ENCODE results near the gene XKR7.

XKR7 gene

DNA sequence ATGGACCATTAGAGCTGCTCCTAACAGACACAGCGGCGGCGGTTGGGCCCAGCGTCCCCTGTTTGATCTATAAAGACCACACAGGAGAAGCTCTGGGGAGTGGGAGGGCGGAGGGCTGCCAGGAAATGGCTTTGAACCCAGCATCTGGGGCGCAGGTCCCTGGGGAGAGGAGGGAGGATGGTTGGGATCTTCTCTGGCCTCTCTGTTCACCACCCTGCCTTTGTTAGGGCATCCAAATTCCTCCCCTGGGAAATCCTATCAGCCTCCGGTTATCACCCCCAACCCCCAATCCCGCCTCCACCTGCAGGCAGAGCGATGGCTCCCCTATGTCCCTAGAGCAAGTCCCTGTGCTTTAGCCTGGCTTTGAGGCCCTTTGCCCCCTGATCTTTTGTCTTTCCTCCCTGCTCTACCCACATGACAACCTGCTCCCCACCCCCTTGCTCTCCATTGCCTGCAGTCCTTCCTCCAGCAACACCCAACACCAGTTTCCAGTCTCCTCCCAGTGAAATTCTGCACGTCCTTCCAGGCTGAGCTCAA, 7.1 kb downstream of the XKR7 start:
- no peak for DNase-seq (ENCODE audit: insufficient read length, low spot score)
- no peak for FAIRE-seq

DNA sequence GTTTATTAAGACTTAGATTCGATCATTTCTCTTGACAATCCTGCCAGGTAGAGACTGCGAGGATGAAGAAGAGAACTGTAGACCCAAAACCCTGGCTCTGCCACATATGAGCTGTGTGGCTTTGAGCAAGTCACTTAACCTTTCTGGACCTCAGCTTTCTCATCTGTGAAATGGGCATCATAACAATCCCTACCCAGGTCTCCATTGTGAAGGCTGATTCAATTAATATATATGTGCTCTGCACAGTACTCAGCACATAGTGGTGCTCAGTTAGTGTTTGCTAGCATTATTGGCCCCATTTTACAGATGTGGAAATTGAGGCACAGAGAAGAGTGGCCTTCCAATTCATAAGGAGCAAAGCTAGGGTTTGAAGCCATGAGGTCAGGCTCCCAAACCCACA, 7.9 kb downstream of the XKR7 start:
- FAIRE-seq (no peak), DNase-seq (ENCODE audit: insufficient read length, low spot score) (no peak)

- FAIRE-seq (no peak), DNase-seq (ENCODE audit: insufficient read length, low spot score) (no peak)
Measured at GRCh38 chr20:31977080-31977479, 9.1 kb downstream of the XKR7 start.

- no peak for FAIRE-seq
Measured at GRCh38 chr20:31979713-31980426, 11.9 kb downstream of the XKR7 start.

GRCh38 chr20:31981784-31982183, 13.8 kb downstream of the XKR7 start:
- no peak for FAIRE-seq
- DNase-seq (ENCODE audit: insufficient read length, low spot score) = no peak

More at GRCh38 chr20:31979713-31980426, 11.9 kb downstream of the XKR7 start:
- DNase-seq (ENCODE audit: insufficient read length, low spot score) = peak; percentile 56

- FAIRE-seq = no peak
- no peak for DNase-seq (ENCODE audit: insufficient read length, low spot score)
Measured at GRCh38 chr20:31984981-31985471, 17.1 kb downstream of the XKR7 start.

- DNase-seq (ENCODE audit: insufficient read length, low spot score) (no peak), FAIRE-seq (no peak)
Measured at GRCh38 chr20:31987744-31988143, 19.8 kb downstream of the XKR7 start.

DNA sequence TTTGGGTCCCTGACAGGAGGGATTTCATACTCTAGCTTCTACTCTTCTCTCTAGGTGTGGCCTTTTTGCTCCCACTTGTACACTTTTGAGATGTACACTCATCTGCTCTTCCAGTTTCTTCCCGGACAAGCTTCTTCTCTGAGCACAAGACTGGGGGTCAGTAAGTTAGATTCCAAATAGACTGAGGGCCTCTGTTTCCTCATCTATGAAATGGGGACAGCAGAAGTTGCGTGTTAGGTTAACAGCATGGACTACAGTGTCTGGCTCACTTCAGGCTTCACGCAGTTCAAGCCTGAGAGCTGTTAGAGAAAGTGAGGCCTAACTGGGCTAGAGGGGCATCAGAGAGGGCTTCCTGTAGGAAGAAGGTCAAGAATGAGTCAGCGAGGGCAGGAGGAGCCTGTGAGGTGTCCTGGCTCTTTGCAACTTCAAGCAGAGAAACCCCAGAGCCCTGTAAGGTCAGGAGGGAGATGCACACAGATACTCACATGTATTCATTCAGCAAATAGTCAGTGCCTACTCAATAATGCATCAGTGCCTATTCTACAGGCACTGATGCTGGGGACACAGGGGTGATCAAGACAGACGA, 20.6 kb downstream of the XKR7 start:
- DNase-seq (ENCODE audit: insufficient read length, low spot score) (no peak), FAIRE-seq (no peak)

GRCh38 chr20:31989030-31989645, 21.2 kb downstream of the XKR7 start:
- no peak for FAIRE-seq
- DNase-seq (ENCODE audit: insufficient read length, low spot score) = no peak

DNA sequence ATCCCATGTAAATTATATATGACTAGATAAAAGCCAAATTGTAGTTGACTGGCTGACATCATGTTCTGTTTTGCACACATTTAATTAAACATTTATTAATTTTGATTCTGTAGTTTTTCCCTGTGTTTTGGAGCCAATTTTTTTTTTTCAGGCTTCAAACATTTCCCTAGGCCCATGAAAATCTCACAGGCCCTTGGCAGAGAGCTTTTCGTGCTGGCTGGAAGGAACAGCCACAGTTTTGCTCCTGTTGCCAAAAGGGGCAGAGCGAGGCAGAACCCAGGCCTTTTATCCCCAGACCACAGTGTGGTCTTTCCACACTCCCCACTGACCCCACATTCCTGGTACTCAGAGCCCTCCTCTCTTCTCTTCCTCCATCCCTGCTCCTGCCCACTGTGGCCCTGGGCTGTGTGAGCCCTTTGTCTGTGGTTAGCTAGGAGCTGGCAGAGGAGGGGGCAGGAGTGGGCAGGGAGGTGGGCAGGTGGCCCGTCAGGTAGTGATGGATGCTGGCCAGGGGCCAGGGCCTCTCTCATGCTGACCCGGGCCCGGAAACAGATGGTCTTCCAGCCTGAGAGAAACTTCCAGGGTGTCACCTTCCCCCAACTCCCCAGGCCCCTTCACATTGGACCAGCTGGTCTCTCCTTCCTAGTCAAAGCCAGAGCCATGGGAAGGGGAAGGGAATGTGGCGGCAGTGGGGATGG, 22.8 kb downstream of the XKR7 start:
- FAIRE-seq (no peak), DNase-seq (ENCODE audit: insufficient read length, low spot score) (no peak)

DNA sequence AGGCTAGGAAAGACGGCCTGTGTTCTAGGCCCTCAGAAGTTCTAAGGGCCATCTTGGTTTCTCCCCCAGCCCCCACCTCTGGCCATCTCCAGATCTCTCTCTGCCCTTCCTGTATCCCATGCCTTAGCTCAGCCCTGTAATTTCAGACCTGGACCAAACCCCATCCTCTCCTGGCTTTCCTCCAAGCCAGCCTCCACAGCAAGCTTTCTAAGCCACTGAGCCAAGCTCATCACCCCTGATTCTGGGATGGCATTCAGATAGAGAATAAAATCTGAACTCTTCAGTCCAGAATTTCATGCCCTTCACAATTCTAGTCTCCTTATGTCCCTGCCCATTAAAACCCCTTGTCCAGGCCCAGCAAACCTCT, 23.4 kb downstream of the XKR7 start:
- DNase-seq (ENCODE audit: insufficient read length, low spot score) = no peak
- FAIRE-seq = no peak

- no peak for FAIRE-seq
Measured at GRCh38 chr20:31992086-31992485, 24.1 kb downstream of the XKR7 start.

GRCh38 chr20:31996996-31997395, 29.0 kb downstream of the XKR7 start:
- no peak for FAIRE-seq
- no peak for DNase-seq (ENCODE audit: insufficient read length, low spot score)

More at GRCh38 chr20:31992086-31992485, 24.1 kb downstream of the XKR7 start:
- DNase-seq (ENCODE audit: insufficient read length, low spot score) = no peak

- FAIRE-seq = no peak
- no peak for DNase-seq (ENCODE audit: insufficient read length, low spot score)
Measured at GRCh38 chr20:31998246-31998645, 30.3 kb downstream of the XKR7 start.

DNA sequence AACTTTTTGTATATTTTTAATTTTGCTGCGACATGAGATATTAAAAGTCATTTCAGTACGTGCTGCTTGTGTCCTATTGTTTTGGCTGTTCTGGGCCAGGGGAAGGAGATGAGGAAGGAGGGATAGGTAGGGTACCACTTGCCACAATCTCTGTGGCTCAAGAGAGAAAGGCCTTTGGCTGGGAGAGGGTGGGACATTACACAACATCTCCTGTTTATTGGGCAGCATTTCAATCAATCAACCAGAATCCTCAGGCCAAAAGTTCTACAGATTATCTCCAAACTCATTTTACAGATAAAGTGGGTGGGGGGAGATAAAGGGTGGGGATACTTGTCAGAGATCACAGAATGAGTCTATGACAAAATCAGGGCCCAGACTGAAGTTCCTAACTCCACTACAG, 35.4 kb downstream of the XKR7 start:
- DNase-seq (ENCODE audit: insufficient read length, low spot score) (no peak), FAIRE-seq (no peak)

GRCh38 chr20:32004963-32005362, 37.0 kb downstream of the XKR7 start:
- DNase-seq (ENCODE audit: insufficient read length, low spot score) (no peak), FAIRE-seq (no peak)

DNA sequence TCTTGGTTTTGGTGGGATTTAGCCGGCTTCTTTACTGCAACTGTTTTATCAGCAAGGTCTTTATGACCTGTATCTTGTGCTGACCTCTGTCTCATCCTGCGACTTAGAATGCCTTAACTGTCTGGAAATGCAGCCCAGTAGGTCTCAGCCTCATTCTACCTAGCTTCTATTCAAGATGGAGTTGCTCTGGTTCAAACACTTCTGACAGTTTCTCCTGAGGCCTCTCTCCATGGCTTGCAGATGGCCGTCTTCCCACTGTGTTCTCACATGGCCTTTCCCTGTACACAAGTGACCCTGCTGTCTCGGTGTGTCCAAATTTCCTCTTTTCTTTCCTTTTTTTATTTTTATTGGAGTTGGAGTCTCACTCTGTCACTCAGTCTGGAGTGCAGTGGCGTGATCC, 38.1 kb downstream of the XKR7 start:
- no peak for FAIRE-seq

DNA sequence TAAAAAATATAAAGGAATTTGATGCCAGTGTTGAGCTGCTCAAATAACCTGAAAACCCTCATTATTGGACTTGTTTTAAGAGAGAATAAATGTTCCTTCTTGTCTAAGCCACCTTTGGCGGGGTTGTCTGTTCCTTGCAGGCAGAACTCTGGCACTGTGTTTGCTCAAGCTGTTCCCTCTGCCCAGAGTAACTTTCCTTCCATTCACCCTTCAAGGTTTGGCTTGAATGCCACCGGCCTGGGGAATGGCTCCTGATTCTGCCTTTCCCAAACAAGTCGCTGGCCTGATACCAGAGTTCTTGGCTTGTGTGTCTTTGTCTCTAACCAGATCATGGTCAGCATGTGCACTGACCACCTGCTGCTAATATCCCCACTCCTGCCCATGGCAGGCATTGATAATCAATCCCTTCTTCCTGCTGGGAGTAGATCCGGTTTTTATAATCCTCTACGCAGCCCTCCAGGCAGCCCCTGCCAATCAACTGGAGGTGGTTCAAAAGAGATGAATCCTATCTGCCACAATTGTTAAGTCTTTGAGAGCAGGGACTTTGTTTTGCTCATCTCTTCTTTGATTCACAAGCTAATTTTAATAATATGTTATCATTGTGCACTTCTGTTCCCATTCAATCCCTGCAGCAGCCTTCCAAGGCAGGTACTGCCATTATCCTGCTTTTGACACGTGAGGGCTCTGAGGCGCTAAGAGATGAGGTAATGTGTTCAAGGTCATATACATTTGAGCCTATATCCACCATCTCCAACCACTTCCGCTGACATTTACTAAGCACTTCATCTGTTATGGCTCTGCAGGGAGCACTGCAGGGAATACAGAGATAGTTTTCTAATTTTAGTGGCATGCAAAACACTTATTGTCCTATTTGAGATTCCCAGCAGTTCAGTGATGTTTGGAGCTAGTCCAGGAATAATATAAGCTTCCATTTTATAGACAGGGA, 39.2 kb downstream of the XKR7 start:
- FAIRE-seq = no peak
- no peak for DNase-seq (ENCODE audit: insufficient read length, low spot score)

More for the DNA sequence above, 38.1 kb downstream of the XKR7 start:
- no peak for DNase-seq (ENCODE audit: insufficient read length, low spot score)

DNA sequence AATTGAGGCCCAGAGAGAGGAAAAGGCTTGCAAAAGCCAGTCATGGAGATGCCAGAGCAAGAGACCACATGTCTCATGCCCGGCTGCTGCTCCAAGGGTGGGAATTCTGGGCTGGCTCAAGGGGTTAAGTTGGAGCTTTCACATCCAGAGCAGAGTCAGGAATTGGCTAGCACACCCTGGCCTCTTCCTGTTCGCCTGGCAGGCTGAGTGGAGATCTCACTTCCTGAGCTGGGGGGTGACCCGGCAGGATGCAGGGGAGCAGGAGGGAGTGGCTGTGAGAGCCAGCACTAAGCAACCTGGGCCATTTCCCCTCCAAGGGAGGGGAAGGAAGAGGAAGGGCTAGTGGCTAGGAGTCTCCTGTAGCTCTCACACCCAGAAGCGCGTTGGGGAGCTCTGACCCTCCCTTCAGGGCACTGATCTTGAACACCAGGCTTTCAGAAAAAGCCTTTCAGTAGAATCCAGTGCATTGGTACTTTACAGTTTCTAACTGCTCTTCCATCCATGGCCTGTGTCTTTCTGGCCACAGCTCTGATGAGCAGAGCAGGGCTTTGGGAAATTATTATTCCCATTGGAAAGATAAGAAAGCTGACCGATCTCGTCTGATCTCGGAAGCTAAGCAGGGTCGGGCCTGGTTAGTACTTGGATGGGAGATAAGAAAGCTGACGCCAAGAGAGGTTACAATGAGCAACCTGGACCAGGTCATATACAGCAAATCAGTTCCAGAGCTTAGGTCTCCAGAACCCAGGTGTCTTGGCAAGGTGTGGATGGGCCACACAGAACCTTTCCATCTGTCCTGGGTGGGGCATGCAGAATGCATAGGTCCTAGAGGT, 40.1 kb downstream of the XKR7 start:
- DNase-seq (ENCODE audit: insufficient read length, low spot score) (no peak), FAIRE-seq (no peak)
